ENCODE results near the gene TOP3B. TPM values are rescaled to one million over a fixed set of nuclear protein-coding genes. Genes with fewer than 3 reads are reported as not detected.

TOP3B gene
- total RNA-seq, 1 experiment from 2014 or later, result 29.3 TPM

GRCh38 chr22:22015631-22016030 lies 33.0 kb upstream of the TOP3B start:
- Mint-ChIP-seq H3K27me3 (ENCODE audit: insufficient read depth, unreplicated experiment) (peaks cover 23% of the 10 kb centered on the region), H3K4me3 (ENCODE audit: unreplicated experiment) (no peak overlapping the region), H3K4me1 (ENCODE audit: insufficient read depth, unreplicated experiment) (no peaks in the 10 kb centered on the region), H3K36me3 (ENCODE audit: insufficient read depth, unreplicated experiment) (no peaks in the 10 kb centered on the region), H3K9me3 (ENCODE audit: unreplicated experiment) (peaks cover 6% of the 10 kb centered on the region), H3K27ac (ENCODE audit: low read depth, unreplicated experiment) (no peak overlapping the region)
- TF ChIP-seq CTCF (IDR thresholded peaks at IDR 0.05; ENCODE audit: unreplicated experiment), result no peak
- CTCF ChIA-PET, result no interaction called here
- POLR2A ChIA-PET, result no interaction called here
- intact Hi-C loops (cut with micrococcal nuclease), result no loop called here
- no TSS peak for BruUV-seq (replicated peaks)
- no peak for DNase-seq (ENCODE audit: unreplicated experiment)

- peaks cover 6% of the 10 kb centered on the region for H3K9me3 Mint-ChIP-seq (ENCODE audit: unreplicated experiment)
- H3K4me3 Mint-ChIP-seq (ENCODE audit: unreplicated experiment), result no peak overlapping the region
- POLR2A ChIA-PET, result no interaction called here
- TF ChIP-seq CTCF (IDR thresholded peaks at IDR 0.05; ENCODE audit: unreplicated experiment), result no peak
- DNase-seq (ENCODE audit: unreplicated experiment), result no peak
- H3K4me1 Mint-ChIP-seq (ENCODE audit: insufficient read depth, unreplicated experiment), result no peaks in the 10 kb centered on the region
- no TSS peak for BruUV-seq (replicated peaks)
- intact Hi-C loops (cut with micrococcal nuclease), result no loop called here
- peaks cover 3% of the 10 kb centered on the region for H3K36me3 Mint-ChIP-seq (ENCODE audit: insufficient read depth, unreplicated experiment)
- CTCF ChIA-PET, result no interaction called here
- peaks cover 36% of the 10 kb centered on the region for H3K27me3 Mint-ChIP-seq (ENCODE audit: insufficient read depth, unreplicated experiment)
- no peak overlapping the region for H3K27ac Mint-ChIP-seq (ENCODE audit: low read depth, unreplicated experiment)
Measured at GRCh38 chr22:22014285-22014659, 31.7 kb upstream of the TOP3B start.

- H3K4me3 Mint-ChIP-seq (ENCODE audit: unreplicated experiment), result no peak overlapping the region
- H3K9me3 Mint-ChIP-seq (ENCODE audit: unreplicated experiment), result peaks cover 6% of the 10 kb centered on the region
- no TSS peak for BruUV-seq (replicated peaks)
- peaks cover 6% of the 10 kb centered on the region for H3K36me3 Mint-ChIP-seq (ENCODE audit: insufficient read depth, unreplicated experiment)
- ChIA-PET CTCF (no interaction called here), POLR2A (interaction anchor here (0.8 kb wide), 1 partner anchor 12 kb away, joined by 4 read pairs; no protein-coding TSS in a partner anchor)
- peaks cover 40% of the 10 kb centered on the region for H3K27me3 Mint-ChIP-seq (ENCODE audit: insufficient read depth, unreplicated experiment)
- H3K27ac Mint-ChIP-seq (ENCODE audit: low read depth, unreplicated experiment), result no peak overlapping the region
- no peaks in the 10 kb centered on the region for H3K4me1 Mint-ChIP-seq (ENCODE audit: insufficient read depth, unreplicated experiment)
- no peak for TF ChIP-seq CTCF (IDR thresholded peaks at IDR 0.05; ENCODE audit: unreplicated experiment)
- intact Hi-C loops (cut with micrococcal nuclease), result no loop called here
- DNase-seq (ENCODE audit: unreplicated experiment), result no peak
Measured at GRCh38 chr22:22013559-22014284, 31.1 kb upstream of the TOP3B start.

- no peak for TF ChIP-seq CTCF (IDR thresholded peaks at IDR 0.05; ENCODE audit: unreplicated experiment)
- CTCF ChIA-PET, result interaction anchor here (0.7 kb wide), 1 partner anchor 1377 kb away, joined by 3 read pairs; no protein-coding TSS in a partner anchor
- Mint-ChIP-seq H3K4me1 (ENCODE audit: insufficient read depth, unreplicated experiment) (no peaks in the 10 kb centered on the region), H3K27ac (ENCODE audit: low read depth, unreplicated experiment) (no peak overlapping the region), H3K27me3 (ENCODE audit: insufficient read depth, unreplicated experiment) (peaks cover 29% of the 10 kb centered on the region), H3K9me3 (ENCODE audit: unreplicated experiment) (peaks cover 6% of the 10 kb centered on the region), H3K4me3 (ENCODE audit: unreplicated experiment) (no peak overlapping the region), H3K36me3 (ENCODE audit: insufficient read depth, unreplicated experiment) (peaks cover 6% of the 10 kb centered on the region)
- no peak for DNase-seq (ENCODE audit: unreplicated experiment)
- POLR2A ChIA-PET, result no interaction called here
- no TSS peak for BruUV-seq (replicated peaks)
- intact Hi-C loops (cut with micrococcal nuclease), result no loop called here
Measured at GRCh38 chr22:22011964-22012363, 29.4 kb upstream of the TOP3B start.

Data from MCF 10A (cell line).